Glutamatergic neuron (in vitro differentiated cells): Measurements from ENCODE around the gene MTPN. TPM values are rescaled to one million over a fixed set of nuclear protein-coding genes. Genes with fewer than 3 reads are reported as not detected.

ENCODE experiments used
- DNase-seq: peaks from one replicate; pipeline ENCODE4 v3.0.0; 2022
- H3K27ac Mint-ChIP-seq: one replicate; pipeline ENCODE4 v1.8.0; 2020; ENCODE audit warnings: mild to moderate bottlenecking, mixed read lengths, inconsistent platforms; ENCODE audit not compliant: unreplicated experiment
- H3K27me3 Mint-ChIP-seq: one replicate; pipeline ENCODE4 v1.8.0; 2020; ENCODE audit warnings: mild to moderate bottlenecking, moderate library complexity, mixed read lengths, inconsistent platforms; ENCODE audit not compliant: unreplicated experiment
- H3K36me3 Mint-ChIP-seq: one replicate; pipeline ENCODE4 v1.8.0; 2020; ENCODE audit warnings: mild to moderate bottlenecking, mixed read lengths, inconsistent platforms; ENCODE audit not compliant: unreplicated experiment
- H3K4me1 Mint-ChIP-seq: one replicate; pipeline ENCODE4 v1.8.0; 2020; ENCODE audit warnings: mild to moderate bottlenecking, low read depth, mixed read lengths, inconsistent platforms; ENCODE audit not compliant: unreplicated experiment
- H3K4me3 Mint-ChIP-seq: one replicate; pipeline ENCODE4 v1.8.0; 2020; ENCODE audit warnings: mild to moderate bottlenecking, mixed read lengths, inconsistent platforms; ENCODE audit not compliant: unreplicated experiment
- H3K9me3 Mint-ChIP-seq: one replicate; pipeline ENCODE4 v1.8.0; 2020; ENCODE audit warnings: mild to moderate bottlenecking, moderate library complexity, mixed read lengths, inconsistent platforms; ENCODE audit not compliant: unreplicated experiment
- total RNA-seq: library from RNA; stranded (reverse); fragmentation: NEBNext Ultra II Directional; extraction: Animal tissue kit (Norgen Biotek cat#: 25700); gene quantifications from one replicate; pipeline ENCODE4 v1.2.1, GENCODE V29; 2021; ENCODE audit not compliant: unreplicated experiment
- TF ChIP-seq, protein P1 (sequence below): fragments of 200-600 bp; sonication (generic); IDR thresholded peaks from one replicate; pipeline ENCODE4 v1.5.0; 2021; ENCODE audit not compliant: partially characterized antibody, unreplicated experiment

The MTPN gene
- total RNA-seq, 1 donor from 2014 or later: 181 TPM

DNA sequence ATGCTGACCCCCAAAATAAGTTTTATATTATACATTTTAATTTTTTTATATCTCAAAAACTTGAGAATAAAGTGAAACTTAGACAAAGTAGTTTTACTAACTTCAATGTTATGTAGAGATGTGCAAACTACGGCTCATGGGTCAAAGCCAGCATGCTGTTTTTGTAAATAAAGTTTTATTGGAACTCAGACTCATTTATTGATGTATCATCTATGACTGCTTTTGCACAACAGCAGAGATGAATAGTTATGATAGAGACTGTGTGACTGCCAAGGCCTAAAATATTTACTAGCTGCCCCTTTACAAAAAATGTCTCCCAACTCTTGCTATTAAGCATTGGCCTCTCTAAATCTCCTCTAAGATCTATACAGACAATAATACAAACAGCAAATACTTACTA lies 12.4 kb downstream of the MTPN start:
- H3K9me3 Mint-ChIP-seq: no peaks in the 10 kb centered on the region
- no peaks in the 10 kb centered on the region for H3K36me3 Mint-ChIP-seq
- no peak overlapping the region for H3K4me3 Mint-ChIP-seq
- TF ChIP-seq, protein P1, sequence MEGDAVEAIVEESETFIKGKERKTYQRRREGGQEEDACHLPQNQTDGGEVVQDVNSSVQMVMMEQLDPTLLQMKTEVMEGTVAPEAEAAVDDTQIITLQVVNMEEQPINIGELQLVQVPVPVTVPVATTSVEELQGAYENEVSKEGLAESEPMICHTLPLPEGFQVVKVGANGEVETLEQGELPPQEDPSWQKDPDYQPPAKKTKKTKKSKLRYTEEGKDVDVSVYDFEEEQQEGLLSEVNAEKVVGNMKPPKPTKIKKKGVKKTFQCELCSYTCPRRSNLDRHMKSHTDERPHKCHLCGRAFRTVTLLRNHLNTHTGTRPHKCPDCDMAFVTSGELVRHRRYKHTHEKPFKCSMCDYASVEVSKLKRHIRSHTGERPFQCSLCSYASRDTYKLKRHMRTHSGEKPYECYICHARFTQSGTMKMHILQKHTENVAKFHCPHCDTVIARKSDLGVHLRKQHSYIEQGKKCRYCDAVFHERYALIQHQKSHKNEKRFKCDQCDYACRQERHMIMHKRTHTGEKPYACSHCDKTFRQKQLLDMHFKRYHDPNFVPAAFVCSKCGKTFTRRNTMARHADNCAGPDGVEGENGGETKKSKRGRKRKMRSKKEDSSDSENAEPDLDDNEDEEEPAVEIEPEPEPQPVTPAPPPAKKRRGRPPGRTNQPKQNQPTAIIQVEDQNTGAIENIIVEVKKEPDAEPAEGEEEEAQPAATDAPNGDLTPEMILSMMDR: no peak
- H3K4me1 Mint-ChIP-seq: peaks cover 30% of the 10 kb centered on the region
- DNase-seq: no peak
- no peaks in the 10 kb centered on the region for H3K27me3 Mint-ChIP-seq
- no peak overlapping the region for H3K27ac Mint-ChIP-seq

DNA sequence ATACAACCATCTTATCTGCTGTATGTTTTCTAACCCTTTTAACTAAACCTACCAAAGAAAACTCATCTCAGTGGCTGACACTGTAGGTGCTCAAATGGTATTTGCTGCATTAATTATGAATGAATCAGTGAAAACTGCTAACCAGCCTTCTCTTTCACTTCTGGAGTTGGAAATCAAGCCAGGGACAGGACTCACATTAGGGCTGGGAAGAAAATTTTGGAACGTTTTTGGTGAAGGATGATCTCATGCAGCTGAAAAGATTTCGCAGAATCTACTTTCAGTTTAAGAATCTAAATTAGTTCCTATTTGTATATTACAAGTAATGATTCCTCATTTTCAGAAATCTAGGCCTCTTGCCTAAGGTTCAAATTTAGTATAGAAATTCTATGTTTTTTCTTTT lies 12.9 kb downstream of the MTPN start:
- no peak for DNase-seq
- H3K9me3 Mint-ChIP-seq: no peaks in the 10 kb centered on the region
- peaks cover 35% of the 10 kb centered on the region for H3K4me1 Mint-ChIP-seq
- H3K36me3 Mint-ChIP-seq: no peaks in the 10 kb centered on the region
- H3K27ac Mint-ChIP-seq: no peak overlapping the region
- TF ChIP-seq, protein P1: no peak
- no peak overlapping the region for H3K4me3 Mint-ChIP-seq
- H3K27me3 Mint-ChIP-seq: no peaks in the 10 kb centered on the region

DNA sequence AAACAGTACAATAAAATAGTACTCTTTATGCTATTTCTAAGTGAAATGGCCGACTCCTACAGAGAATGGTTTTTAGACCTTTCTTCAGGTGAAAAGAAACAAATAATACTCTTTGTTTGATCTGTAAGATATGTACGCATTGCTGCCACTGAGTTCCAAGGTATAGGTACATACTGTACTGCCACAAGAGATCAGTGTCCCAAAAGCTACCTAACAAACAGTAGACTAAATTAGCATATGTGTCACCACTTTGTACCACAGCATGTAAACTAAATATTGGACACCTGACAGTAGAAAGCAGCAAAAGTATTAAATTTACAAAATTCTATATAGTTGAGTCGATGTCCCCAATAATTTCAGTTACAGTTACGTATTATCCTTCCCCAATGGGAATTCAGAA lies 14.4 kb downstream of the MTPN start:
- H3K9me3 Mint-ChIP-seq: no peaks in the 10 kb centered on the region
- no peaks in the 10 kb centered on the region for H3K36me3 Mint-ChIP-seq
- peaks cover 42% of the 10 kb centered on the region for H3K4me1 Mint-ChIP-seq
- TF ChIP-seq, protein P1: no peak
- H3K4me3 Mint-ChIP-seq: no peak overlapping the region
- no peaks in the 10 kb centered on the region for H3K27me3 Mint-ChIP-seq
- no peak overlapping the region for H3K27ac Mint-ChIP-seq
- no peak for DNase-seq

DNA sequence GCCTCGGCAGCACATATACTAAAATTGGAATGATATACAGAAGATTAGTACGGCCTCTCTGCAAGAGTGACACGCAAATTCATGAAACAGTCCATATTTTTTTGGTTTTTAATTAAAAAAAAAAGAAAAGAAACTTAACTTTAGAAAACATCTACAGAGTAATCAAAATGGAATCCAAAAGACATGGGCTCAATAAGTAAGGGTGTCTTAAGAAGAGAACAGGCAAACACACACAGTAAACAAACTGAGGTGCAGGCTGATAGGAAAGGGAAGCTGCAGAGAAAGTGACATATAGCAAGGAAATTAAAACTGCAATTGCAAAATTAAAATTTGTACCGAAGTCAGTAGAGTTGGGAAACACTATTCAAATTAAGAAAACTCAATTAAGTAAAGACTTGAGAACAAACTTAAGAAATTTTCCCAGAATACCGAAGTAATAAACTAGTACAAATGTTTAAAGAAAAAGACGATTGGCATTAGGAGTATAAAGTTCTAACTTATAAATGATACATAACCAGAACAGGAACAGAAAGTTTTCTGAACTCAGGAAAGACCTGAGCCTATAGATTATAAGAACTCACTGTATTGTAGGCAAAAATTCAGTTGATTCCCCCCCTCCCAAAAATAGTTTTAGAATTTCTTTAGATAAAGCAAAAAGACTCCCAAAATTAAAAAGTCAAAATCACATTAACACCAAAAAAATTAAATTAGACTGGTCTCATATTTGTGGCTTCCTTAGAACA lies 16.3 kb downstream of the MTPN start:
- H3K9me3 Mint-ChIP-seq: no peaks in the 10 kb centered on the region

More for the DNA sequence above, 16.3 kb downstream of the MTPN start:
- H3K36me3 Mint-ChIP-seq: peaks cover 5% of the 10 kb centered on the region
- no peak for DNase-seq
- H3K4me3 Mint-ChIP-seq: no peak overlapping the region
- TF ChIP-seq, protein P1: no peak
- no peak overlapping the region for H3K27ac Mint-ChIP-seq
- peaks cover 46% of the 10 kb centered on the region for H3K4me1 Mint-ChIP-seq
- no peaks in the 10 kb centered on the region for H3K27me3 Mint-ChIP-seq
